Measurements from ENCODE around the gene B4GALNT4. TPM values are rescaled to one million over a fixed set of nuclear protein-coding genes. Genes with fewer than 3 reads are reported as not detected.
A peak's percentile ranks its signal among the peaks of the same experiment; 100 is the strongest.
"Not testable (repeated sequence)": the region's sequence is repeated elsewhere in the genome, so short reads cannot be mapped to it uniquely, and the experiment has no call there.

The B4GALNT4 gene
- total and polyA plus RNA-seq, 12 donors = 0.15 to 30.3 (median 1.6) TPM; not detected in 2

DNA sequence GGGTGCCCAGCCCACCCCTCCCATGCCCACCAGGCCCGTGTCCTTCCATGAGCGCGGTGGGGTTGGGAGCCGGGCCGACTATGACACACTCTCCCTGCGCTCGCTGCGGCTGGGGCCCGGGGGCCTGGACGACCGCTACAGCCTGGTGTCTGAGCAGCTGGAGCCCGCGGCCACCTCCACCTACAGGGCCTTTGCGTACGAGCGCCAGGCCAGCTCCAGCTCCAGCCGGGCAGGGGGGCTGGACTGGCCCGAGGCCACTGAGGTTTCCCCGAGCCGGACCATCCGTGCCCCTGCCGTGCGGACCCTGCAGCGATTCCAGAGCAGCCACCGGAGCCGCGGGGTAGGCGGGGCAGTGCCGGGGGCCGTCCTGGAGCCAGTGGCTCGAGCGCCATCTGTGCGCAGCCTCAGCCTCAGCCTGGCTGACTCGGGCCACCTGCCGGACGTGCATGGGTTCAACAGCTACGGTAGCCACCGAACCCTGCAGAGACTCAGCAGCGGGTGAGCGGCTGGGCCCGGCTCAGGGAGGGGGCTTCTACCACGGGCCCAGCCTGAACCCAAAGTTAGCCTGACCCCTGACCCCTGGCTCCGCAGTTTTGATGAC, 27.7 kb downstream of the B4GALNT4 start:
- intact Hi-C loops (cut with DNase I) = no loop called here

GRCh38 chr11:398826-399225, 29.5 kb downstream of the B4GALNT4 start:
- H3K27ac ChIP-seq = no peak overlapping the region
- H3K36me3 ChIP-seq (replicated peaks in 1 of 2) = no peaks in the 10 kb centered on the region
- H3K9me3 ChIP-seq (replicated peaks in 1 of 3) = no peaks in the 10 kb centered on the region
- H3K4me3 ChIP-seq = no peak overlapping the region
- intact Hi-C loops (cut with DNase I) = no loop called here
- no peak for DNase-seq
- WGBS, 4 donors = 86 to 91% (median 89%) methylated on average over 13 to 20 of the region's 20 CpGs
- TF ChIP-seq, protein P1, sequence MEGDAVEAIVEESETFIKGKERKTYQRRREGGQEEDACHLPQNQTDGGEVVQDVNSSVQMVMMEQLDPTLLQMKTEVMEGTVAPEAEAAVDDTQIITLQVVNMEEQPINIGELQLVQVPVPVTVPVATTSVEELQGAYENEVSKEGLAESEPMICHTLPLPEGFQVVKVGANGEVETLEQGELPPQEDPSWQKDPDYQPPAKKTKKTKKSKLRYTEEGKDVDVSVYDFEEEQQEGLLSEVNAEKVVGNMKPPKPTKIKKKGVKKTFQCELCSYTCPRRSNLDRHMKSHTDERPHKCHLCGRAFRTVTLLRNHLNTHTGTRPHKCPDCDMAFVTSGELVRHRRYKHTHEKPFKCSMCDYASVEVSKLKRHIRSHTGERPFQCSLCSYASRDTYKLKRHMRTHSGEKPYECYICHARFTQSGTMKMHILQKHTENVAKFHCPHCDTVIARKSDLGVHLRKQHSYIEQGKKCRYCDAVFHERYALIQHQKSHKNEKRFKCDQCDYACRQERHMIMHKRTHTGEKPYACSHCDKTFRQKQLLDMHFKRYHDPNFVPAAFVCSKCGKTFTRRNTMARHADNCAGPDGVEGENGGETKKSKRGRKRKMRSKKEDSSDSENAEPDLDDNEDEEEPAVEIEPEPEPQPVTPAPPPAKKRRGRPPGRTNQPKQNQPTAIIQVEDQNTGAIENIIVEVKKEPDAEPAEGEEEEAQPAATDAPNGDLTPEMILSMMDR (IDR thresholded peaks at IDR 0.05) = no peak
- TF ChIP-seq POLR2A (IDR thresholded peaks at IDR 0.05) = no peak
- peaks cover 5% of the 10 kb centered on the region in 2 donors for H3K4me1 ChIP-seq (replicated peaks in 1 of 2)
- peaks cover 5% of the 10 kb centered on the region for H3K27me3 ChIP-seq

More for the DNA sequence above, 27.7 kb downstream of the B4GALNT4 start:
- no peaks in the 10 kb centered on the region for H3K36me3 ChIP-seq (replicated peaks in 1 of 2)
- H3K27me3 ChIP-seq = peaks cover 8% of the 10 kb centered on the region
- WGBS, 4 donors = 23 to 53% (median 35%) methylated on average over 1 to 43 of the region's 43 CpGs
- H3K4me3 ChIP-seq = peak overlapping the region in 2 of 4 donors; percentile 15 to 51
- peaks cover 5% of the 10 kb centered on the region in 2 donors for H3K4me1 ChIP-seq (replicated peaks in 1 of 2)
- peak; percentile 63 to 78 (median 72) for DNase-seq
- no peaks in the 10 kb centered on the region for H3K9me3 ChIP-seq (replicated peaks in 1 of 3)
- H3K27ac ChIP-seq = no peak overlapping the region
- TF ChIP-seq, protein P1 (IDR thresholded peaks at IDR 0.05) = peak; percentile 38 to 71 (median 48)
- no peak for TF ChIP-seq POLR2A (IDR thresholded peaks at IDR 0.05)

- intact Hi-C loops (cut with DNase I) = no loop called here
- no peaks in the 10 kb centered on the region for H3K9me3 ChIP-seq (replicated peaks in 1 of 3)
- peaks cover 5% of the 10 kb centered on the region for H3K27me3 ChIP-seq
- 65 to 80% (median 69%) methylated on average over 3 to 21 of the region's 21 CpGs for WGBS, 4 donors
- peaks cover 5% of the 10 kb centered on the region in 2 donors for H3K4me1 ChIP-seq (replicated peaks in 1 of 2)
- no peak overlapping the region for H3K4me3 ChIP-seq
- H3K27ac ChIP-seq = no peak overlapping the region
- no peak for DNase-seq
- TF ChIP-seq, protein P1 (IDR thresholded peaks at IDR 0.05) = no peak
- H3K36me3 ChIP-seq (replicated peaks in 1 of 2) = no peaks in the 10 kb centered on the region
These were observed 30.5 kb downstream of the B4GALNT4 start for GRCh38 chr11:399731-400211.

DNA sequence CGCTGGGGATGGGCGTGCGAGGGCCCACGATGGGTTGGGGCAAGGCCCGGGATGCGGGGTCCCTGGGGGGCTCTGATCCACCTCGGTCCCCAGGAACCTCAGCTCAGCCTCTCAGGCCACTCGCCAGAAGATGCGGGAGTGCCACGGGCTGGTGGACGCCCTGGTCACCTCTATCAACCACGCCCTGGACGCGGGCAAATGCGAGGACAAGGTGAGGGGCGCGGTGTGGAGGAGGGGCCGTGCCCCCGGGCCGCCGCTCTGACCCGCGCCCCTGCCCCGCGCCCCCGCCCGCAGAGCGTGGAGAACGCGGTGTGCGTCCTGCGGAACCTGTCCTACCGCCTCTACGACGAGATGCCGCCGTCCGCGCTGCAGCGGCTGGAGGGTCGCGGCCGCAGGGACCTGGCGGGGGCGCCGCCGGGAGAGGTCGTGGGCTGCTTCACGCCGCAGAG, 31.0 kb downstream of the B4GALNT4 start:
- intact Hi-C loops (cut with DNase I) = no loop called here
- peaks cover 5% of the 10 kb centered on the region in 2 donors for H3K4me1 ChIP-seq (replicated peaks in 1 of 2)
- no peaks in the 10 kb centered on the region for H3K36me3 ChIP-seq (replicated peaks in 1 of 2)
- no peaks in the 10 kb centered on the region for H3K9me3 ChIP-seq (replicated peaks in 1 of 3)
- no peak overlapping the region for H3K27ac ChIP-seq
- peaks cover 5% of the 10 kb centered on the region for H3K27me3 ChIP-seq
- H3K4me3 ChIP-seq = no peak overlapping the region
- WGBS, 4 donors = 50 to 85% (median 77%) methylated on average over 34 to 50 of the region's 50 CpGs
- no peak for DNase-seq
- TF ChIP-seq, protein P1 (IDR thresholded peaks at IDR 0.05) = no peak
- no peak for TF ChIP-seq POLR2A (IDR thresholded peaks at IDR 0.05)

DNA sequence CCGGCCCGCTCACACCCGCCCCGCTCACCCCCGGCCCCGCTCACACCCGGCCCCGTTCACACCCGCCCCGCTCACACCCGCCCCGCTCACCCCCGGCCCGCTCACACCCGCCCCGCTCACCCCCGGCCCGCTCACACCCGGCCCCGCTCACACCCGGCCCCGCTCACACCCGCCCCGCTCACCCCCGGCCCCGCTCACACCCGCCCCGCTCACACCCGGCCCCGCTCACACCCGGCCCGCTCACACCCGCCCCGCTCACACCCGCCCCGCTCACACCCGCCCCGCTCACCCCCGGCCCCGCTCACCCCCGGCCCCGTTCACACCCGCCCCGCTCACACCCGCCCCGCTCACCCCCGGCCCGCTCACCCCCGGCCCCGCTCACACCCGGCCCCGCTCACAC, 31.9 kb downstream of the B4GALNT4 start:
- H3K9me3 ChIP-seq (replicated peaks in 1 of 3); DNase-seq; H3K27ac ChIP-seq; H3K27me3 ChIP-seq; H3K4me3 ChIP-seq; intact Hi-C loops (cut with DNase I); H3K36me3 ChIP-seq (replicated peaks in 1 of 2); H3K4me1 ChIP-seq (replicated peaks in 1 of 2): not testable (repeated sequence)
- 95% methylated on average over 30 of the region's 52 CpGs; no CpG with 5 or more reads in 3 of the 4 donors for WGBS, 4 donors
